HFFc6 (cell line): ENCODE results near the gene AIF1L. TPM values are rescaled to one million over a fixed set of nuclear protein-coding genes. Genes with fewer than 3 reads are reported as not detected.

ENCODE experiments used
- DNase-seq: peaks from one replicate; pipeline ENCODE4 v3.0.0-alpha.2; 2018
- H3K27ac Mint-ChIP-seq: 2 replicates; pipeline ENCODE4 v1.8.0; 2020; ENCODE audit warnings: mild to moderate bottlenecking, mixed read lengths
- H3K27me3 Mint-ChIP-seq: 2 replicates; pipeline ENCODE4 v1.8.0; 2021; ENCODE audit warnings: mild to moderate bottlenecking, moderate library complexity, mixed read lengths; ENCODE audit not compliant: insufficient read depth
- H3K36me3 Mint-ChIP-seq: 2 replicates; pipeline ENCODE4 v1.8.0; 2021; ENCODE audit warnings: low read depth, mixed read lengths
- H3K4me1 Mint-ChIP-seq: 2 replicates; pipeline ENCODE4 v1.8.0; 2020; ENCODE audit warnings: low read depth, mixed read lengths
- H3K4me3 Mint-ChIP-seq: 2 replicates; pipeline ENCODE4 v1.8.0; 2020; ENCODE audit warnings: mild to moderate bottlenecking, moderate library complexity, mixed read lengths
- H3K9me3 Mint-ChIP-seq: 2 replicates; pipeline ENCODE4 v1.8.0; 2020; ENCODE audit warnings: mild to moderate bottlenecking, mixed read lengths
- total RNA-seq, 6 experiments: library from RNA; stranded (reverse); fragmentation: NEBNext Ultra II Directional; extraction: Animal tissue kit (Norgen Biotek cat#: 25700); gene quantifications; 2 replicates in 1 of 6; 3 replicates in 5 of 6; pipeline ENCODE4 v1.2.3, GENCODE V29; 2021
- TF ChIP-seq, protein P1 (sequence below): fragments of 200-600 bp; sonication (generic); IDR thresholded peaks from 2 replicates; pipeline ENCODE4 v1.5.0; 2021; ENCODE audit warnings: antibody characterized with exemption, mild to moderate bottlenecking

Gene AIF1L
- total RNA-seq, 6 experiments from 2014 or later = 0.05 to 0.37 (median 0.21) TPM

GRCh38 chr9:131090025-131090787, 6.1 kb upstream of the AIF1L start:
- DNase-seq = no peak
- H3K4me1 Mint-ChIP-seq = peaks cover 10% of the 10 kb centered on the region
- H3K4me3 Mint-ChIP-seq = no peak overlapping the region
- H3K27me3 Mint-ChIP-seq = peaks cover 24% of the 10 kb centered on the region
- TF ChIP-seq, protein P1, sequence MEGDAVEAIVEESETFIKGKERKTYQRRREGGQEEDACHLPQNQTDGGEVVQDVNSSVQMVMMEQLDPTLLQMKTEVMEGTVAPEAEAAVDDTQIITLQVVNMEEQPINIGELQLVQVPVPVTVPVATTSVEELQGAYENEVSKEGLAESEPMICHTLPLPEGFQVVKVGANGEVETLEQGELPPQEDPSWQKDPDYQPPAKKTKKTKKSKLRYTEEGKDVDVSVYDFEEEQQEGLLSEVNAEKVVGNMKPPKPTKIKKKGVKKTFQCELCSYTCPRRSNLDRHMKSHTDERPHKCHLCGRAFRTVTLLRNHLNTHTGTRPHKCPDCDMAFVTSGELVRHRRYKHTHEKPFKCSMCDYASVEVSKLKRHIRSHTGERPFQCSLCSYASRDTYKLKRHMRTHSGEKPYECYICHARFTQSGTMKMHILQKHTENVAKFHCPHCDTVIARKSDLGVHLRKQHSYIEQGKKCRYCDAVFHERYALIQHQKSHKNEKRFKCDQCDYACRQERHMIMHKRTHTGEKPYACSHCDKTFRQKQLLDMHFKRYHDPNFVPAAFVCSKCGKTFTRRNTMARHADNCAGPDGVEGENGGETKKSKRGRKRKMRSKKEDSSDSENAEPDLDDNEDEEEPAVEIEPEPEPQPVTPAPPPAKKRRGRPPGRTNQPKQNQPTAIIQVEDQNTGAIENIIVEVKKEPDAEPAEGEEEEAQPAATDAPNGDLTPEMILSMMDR = no peak
- no peaks in the 10 kb centered on the region for H3K9me3 Mint-ChIP-seq
- H3K36me3 Mint-ChIP-seq = no peaks in the 10 kb centered on the region
- H3K27ac Mint-ChIP-seq = no peak overlapping the region

GRCh38 chr9:131091352-131091992, 4.9 kb upstream of the AIF1L start:
- Mint-ChIP-seq H3K4me1 (peaks cover 10% of the 10 kb centered on the region), H3K9me3 (no peaks in the 10 kb centered on the region), H3K27ac (no peak overlapping the region), H3K27me3 (peaks cover 34% of the 10 kb centered on the region), H3K4me3 (no peak overlapping the region), H3K36me3 (no peaks in the 10 kb centered on the region)
- DNase-seq = no peak
- TF ChIP-seq, protein P1 = no peak

DNA sequence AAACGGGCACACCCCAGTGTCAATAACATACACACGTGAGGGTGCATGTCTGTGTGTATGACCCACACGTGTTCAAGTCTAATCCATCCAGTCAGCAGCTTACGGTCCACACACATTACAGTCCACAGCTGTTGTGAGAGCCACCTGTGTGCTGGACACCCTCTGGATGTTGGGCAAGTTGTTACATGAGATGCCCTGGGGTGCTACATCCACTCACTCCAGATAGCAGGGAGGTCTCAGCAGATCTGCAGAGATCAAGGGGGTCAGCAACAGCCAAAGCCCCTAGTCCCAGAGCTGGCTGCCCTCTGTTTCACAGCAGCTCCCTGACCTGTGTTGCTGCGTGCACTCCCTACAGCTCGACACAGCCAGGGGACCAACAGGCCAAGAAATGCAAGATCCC, 4.3 kb upstream of the AIF1L start:
- Mint-ChIP-seq H3K4me3 (no peak overlapping the region), H3K27me3 (peaks cover 36% of the 10 kb centered on the region), H3K4me1 (peaks cover 10% of the 10 kb centered on the region), H3K9me3 (no peaks in the 10 kb centered on the region), H3K36me3 (no peaks in the 10 kb centered on the region), H3K27ac (no peak overlapping the region)
- no peak for DNase-seq
- TF ChIP-seq, protein P1 = no peak

GRCh38 chr9:131092548-131093440, 3.5 kb upstream of the AIF1L start:
- H3K27me3 Mint-ChIP-seq = peaks cover 40% of the 10 kb centered on the region
- H3K9me3 Mint-ChIP-seq = no peaks in the 10 kb centered on the region

DNA sequence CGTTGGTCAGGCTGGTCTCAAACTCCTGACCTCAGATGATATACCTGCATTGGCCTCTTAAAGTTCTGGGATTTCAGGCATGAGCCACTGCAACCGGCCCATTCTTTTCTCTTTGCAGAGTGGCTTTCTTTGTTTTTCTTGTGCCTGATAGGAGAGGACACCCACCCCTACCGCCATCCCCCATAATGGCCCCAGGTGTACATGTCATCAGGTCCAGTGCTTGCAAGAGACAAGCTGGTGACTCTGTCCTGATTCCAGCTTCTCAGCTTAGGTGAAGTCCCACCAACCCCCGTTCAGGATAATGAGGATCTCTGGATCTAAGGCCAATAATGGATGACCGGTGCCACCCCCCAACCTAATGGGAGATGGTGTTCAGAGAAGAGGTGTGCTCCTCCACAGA, 2.3 kb upstream of the AIF1L start:
- peaks cover 42% of the 10 kb centered on the region for H3K27me3 Mint-ChIP-seq
- peaks cover 10% of the 10 kb centered on the region for H3K4me1 Mint-ChIP-seq
- no peaks in the 10 kb centered on the region for H3K36me3 Mint-ChIP-seq
- TF ChIP-seq, protein P1 = no peak
- H3K9me3 Mint-ChIP-seq = no peaks in the 10 kb centered on the region
- H3K4me3 Mint-ChIP-seq = no peak overlapping the region
- no peak overlapping the region for H3K27ac Mint-ChIP-seq
- DNase-seq = no peak

More at GRCh38 chr9:131092548-131093440, 3.5 kb upstream of the AIF1L start:
- peaks cover 10% of the 10 kb centered on the region for H3K4me1 Mint-ChIP-seq
- no peak for DNase-seq
- H3K4me3 Mint-ChIP-seq = no peak overlapping the region
- no peaks in the 10 kb centered on the region for H3K36me3 Mint-ChIP-seq
- TF ChIP-seq, protein P1 = no peak
- H3K27ac Mint-ChIP-seq = no peak overlapping the region
